Skeletal muscle cell (primary cell): ENCODE measurements around the gene NDUFA3.

ENCODE experiments used
- DNase-seq: peaks from one replicate; pipeline ENCODE4 v3.0.0-alpha.2; 2010; ENCODE audit warnings: low read depth
- H3K4me3 ChIP-seq: 2 replicates; pipeline ENCODE4 v1.5.1; 2011; ENCODE audit warnings: low read depth, mild to moderate bottlenecking, control low read depth, low read length, moderate library complexity

NDUFA3 gene

DNA sequence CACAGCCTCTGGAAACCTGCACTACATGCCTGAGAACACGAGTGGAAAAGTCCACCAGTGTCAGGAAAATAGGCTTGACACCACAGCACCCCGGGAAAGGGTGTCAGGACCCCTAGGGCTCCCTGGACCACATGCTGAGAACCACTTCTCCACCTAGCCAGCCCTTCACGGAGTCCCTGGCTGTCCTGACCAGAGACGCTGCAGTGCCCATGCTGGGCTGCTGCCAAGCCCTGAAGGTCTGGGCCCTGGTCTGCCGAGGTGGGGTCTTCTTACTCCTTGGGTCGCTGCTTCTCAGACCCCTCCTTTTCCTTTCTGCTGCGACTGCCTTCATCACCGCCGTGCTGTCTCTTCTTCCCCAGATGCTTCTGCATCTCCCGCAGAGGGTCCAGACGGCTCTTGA lies 53.8 kb downstream of the NDUFA3 start:
- DNase-seq = no peak
- no peak overlapping the region for H3K4me3 ChIP-seq

DNA sequence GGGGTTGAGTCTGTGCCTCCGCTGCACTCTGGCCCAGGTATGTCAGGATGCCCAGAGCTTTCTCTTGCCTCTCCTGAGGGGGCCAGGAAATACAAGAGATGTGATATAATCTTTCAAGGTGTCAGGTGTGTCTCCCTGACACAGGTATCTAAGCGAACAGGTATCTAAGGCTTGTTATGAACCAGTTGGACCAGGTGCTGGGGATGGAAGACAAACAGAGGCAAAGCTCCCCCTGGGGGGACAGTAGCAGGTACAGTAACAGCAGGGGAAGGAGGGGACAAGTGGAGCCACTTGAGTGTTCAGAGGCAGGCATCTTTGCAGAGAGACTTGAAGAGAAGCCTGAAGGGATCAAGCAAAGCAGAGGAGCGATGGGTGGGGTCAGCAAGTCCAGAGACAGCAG lies 54.3 kb downstream of the NDUFA3 start:
- no peak overlapping the region for H3K4me3 ChIP-seq
- no peak for DNase-seq
